Caco-2 (cell line): Measurements from ENCODE around the gene NPAS3. TPM values are rescaled to one million over a fixed set of nuclear protein-coding genes. Genes with fewer than 3 reads are reported as not detected.

ENCODE experiments used
- BruUV-seq: library from RNA; stranded (reverse); fragments of 400-500 nt; replicated peaks from 2 replicates; lab custom pipeline; 2021; lab: Mats Ljungman, UMichigan
- CTCF ChIA-PET: fragments of 300-600 bp; sonication (Branson Sonifier 250); formaldehyde crosslinking; loops from one replicate; lab custom pipeline; 2022; ENCODE audit warnings: antibody characterized with exemption; lab: Charles Lee
- POLR2A ChIA-PET: fragments of 300-600 bp; sonication (Branson Sonifier 250); formaldehyde crosslinking; loops from one replicate; lab custom pipeline; 2022; ENCODE audit warnings: antibody characterized with exemption; lab: Charles Lee
- DNase-seq, 2 experiments: peaks; one replicate each; pipeline versions ENCODE4 v3.0.0 to v3.0.0-alpha.2; 2020 to 2022
- H3K27me3 ChIP-seq: replicated peaks from 2 replicates; pipeline ENCODE4 v1.6.0; 2011; ENCODE audit warnings: low read length; ENCODE audit not compliant: control insufficient read depth, insufficient read depth
- H3K36me3 ChIP-seq: 2 replicates; pipeline ENCODE4 v1.5.1; 2011; ENCODE audit warnings: low read length; ENCODE audit not compliant: control insufficient read depth, insufficient read depth
- H3K4me1 ChIP-seq: fragments of 250-450 bp; sonication (Bioruptor Pico); 2 replicates; pipeline ENCODE4 v1.5.1; 2020; ENCODE audit warnings: mild to moderate bottlenecking
- H3K4me3 ChIP-seq: 2 replicates; pipeline ENCODE4 v1.5.1; 2011; ENCODE audit warnings: low read depth, mild to moderate bottlenecking, control low read depth, low read length
- H3K9me3 ChIP-seq: fragments of 250-450 bp; sonication (Bioruptor Pico); 2 replicates; pipeline ENCODE4 v1.5.1; 2020; ENCODE audit warnings: mild to moderate bottlenecking, moderate library complexity
- H3K27ac Mint-ChIP-seq: one replicate; pipeline ENCODE4 v1.8.0; 2022; ENCODE audit warnings: mixed read lengths; ENCODE audit not compliant: unreplicated experiment
- H3K27me3 Mint-ChIP-seq: one replicate; pipeline ENCODE4 v1.8.0; 2022; ENCODE audit warnings: mixed read lengths; ENCODE audit not compliant: insufficient read depth, unreplicated experiment
- H3K36me3 Mint-ChIP-seq: one replicate; pipeline ENCODE4 v1.8.0; 2022; ENCODE audit warnings: mild to moderate bottlenecking, mixed read lengths; ENCODE audit not compliant: insufficient read depth, unreplicated experiment
- H3K4me1 Mint-ChIP-seq: one replicate; pipeline ENCODE4 v1.8.0; 2022; ENCODE audit warnings: low read depth, mixed read lengths; ENCODE audit not compliant: unreplicated experiment
- H3K4me3 Mint-ChIP-seq: one replicate; pipeline ENCODE4 v1.8.0; 2022; ENCODE audit warnings: mild to moderate bottlenecking, moderate library complexity, mixed read lengths; ENCODE audit not compliant: unreplicated experiment
- H3K9me3 Mint-ChIP-seq: one replicate; pipeline ENCODE4 v1.8.0; 2022; ENCODE audit warnings: mixed read lengths; ENCODE audit not compliant: unreplicated experiment
- intact Hi-C: fragments of 100-400 bp; cut with micrococcal nuclease; formaldehyde crosslinking; loops from one replicate; pipeline ENCODE4 v1.10.0; 2022; ENCODE audit not compliant: unreplicated experiment
- total RNA-seq: library from RNA; stranded (reverse); gene quantifications from 2 replicates; pipeline ENCODE4 v1.2.3, GENCODE V29; 2022
- TF ChIP-seq, protein P1 (sequence below), 2 experiments: fragments of 200-600 bp in 1 of 2; IDR thresholded peaks; 1 replicate in 1 of 2; 2 replicates in 1 of 2; pipeline versions ENCODE4 v1.5.1 to v1.8.0; 2011 to 2022; ENCODE audit warnings: antibody characterized with exemption in 1 of 2, control low read depth in 1 of 2, inconsistent platforms in 1 of 2, low read depth in 1 of 2, low read length in 1 of 2, mild to moderate bottlenecking in 1 of 2, moderate library complexity in 1 of 2; ENCODE audit not compliant: insufficient read depth in 1 of 2, severe bottlenecking in 1 of 2, unreplicated experiment in 1 of 2

NPAS3 gene
- total RNA-seq, 1 experiment from 2014 or later: not detected

DNA sequence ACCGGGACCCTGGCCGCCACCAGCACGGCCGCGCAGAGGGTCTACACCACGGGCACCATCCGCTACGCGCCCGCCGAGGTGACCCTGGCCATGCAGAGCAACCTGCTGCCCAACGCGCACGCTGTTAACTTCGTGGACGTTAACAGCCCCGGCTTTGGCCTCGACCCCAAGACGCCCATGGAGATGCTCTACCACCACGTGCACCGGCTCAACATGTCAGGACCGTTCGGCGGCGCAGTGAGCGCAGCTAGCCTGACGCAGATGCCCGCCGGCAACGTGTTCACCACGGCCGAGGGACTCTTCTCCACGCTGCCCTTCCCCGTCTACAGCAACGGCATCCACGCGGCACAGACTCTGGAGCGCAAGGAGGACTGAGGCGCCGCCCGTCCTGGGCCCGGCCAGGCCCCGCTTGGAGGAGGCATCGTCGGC is 862.1 kb downstream of the NPAS3 start:
- H3K36me3 ChIP-seq: no peaks in the 10 kb centered on the region
- Mint-ChIP-seq H3K27ac (no peak overlapping the region), H3K36me3 (no peaks in the 10 kb centered on the region), H3K4me3 (no peak overlapping the region), H3K4me1 (no peaks in the 10 kb centered on the region), H3K27me3 (peaks cover 10% of the 10 kb centered on the region), H3K9me3 (no peaks in the 10 kb centered on the region)
- intact Hi-C loops: no loop called here
- H3K4me1 ChIP-seq: no peaks in the 10 kb centered on the region
- TF ChIP-seq, protein P1, sequence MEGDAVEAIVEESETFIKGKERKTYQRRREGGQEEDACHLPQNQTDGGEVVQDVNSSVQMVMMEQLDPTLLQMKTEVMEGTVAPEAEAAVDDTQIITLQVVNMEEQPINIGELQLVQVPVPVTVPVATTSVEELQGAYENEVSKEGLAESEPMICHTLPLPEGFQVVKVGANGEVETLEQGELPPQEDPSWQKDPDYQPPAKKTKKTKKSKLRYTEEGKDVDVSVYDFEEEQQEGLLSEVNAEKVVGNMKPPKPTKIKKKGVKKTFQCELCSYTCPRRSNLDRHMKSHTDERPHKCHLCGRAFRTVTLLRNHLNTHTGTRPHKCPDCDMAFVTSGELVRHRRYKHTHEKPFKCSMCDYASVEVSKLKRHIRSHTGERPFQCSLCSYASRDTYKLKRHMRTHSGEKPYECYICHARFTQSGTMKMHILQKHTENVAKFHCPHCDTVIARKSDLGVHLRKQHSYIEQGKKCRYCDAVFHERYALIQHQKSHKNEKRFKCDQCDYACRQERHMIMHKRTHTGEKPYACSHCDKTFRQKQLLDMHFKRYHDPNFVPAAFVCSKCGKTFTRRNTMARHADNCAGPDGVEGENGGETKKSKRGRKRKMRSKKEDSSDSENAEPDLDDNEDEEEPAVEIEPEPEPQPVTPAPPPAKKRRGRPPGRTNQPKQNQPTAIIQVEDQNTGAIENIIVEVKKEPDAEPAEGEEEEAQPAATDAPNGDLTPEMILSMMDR (IDR thresholded peaks at IDR 0.05; ENCODE audit: insufficient read depth in 1 of 2, low read depth in 1 of 2, low read length in 1 of 2, severe bottlenecking in 1 of 2, unreplicated experiment in 1 of 2): no peak
- DNase-seq: no peak
- no TSS peak for BruUV-seq
- no peak overlapping the region for H3K4me3 ChIP-seq
- H3K9me3 ChIP-seq: no peaks in the 10 kb centered on the region
- ChIA-PET CTCF (no interaction called here), POLR2A (no interaction called here)
- H3K27me3 ChIP-seq: no peaks in the 10 kb centered on the region

DNA sequence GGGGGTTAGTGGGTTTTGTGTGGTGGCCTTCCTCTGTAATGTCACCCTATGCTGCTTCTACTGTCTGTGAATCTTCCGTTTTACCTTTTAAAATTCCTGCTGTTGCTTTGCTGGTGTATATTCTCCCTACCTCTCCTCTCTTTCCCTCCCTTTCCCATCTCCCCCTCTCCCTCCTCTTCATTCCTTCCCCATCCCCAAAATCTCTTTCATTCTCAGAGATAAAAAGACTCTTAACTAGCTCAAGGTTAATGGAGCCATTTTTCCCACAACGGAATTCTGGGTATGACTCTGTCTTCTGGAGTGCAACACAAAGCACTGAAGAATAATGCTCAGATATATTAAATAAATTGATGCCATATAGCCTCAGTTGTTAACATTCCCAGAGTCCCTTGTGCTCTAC is 864.1 kb downstream of the NPAS3 start:
- no peak overlapping the region for H3K27ac Mint-ChIP-seq
- H3K36me3 Mint-ChIP-seq: no peaks in the 10 kb centered on the region
- CTCF ChIA-PET: interaction anchor here (1.1 kb wide), 1 partner anchor 10 kb away, joined by 4 read pairs; no protein-coding TSS in a partner anchor
- POLR2A ChIA-PET: no interaction called here
- no peaks in the 10 kb centered on the region for H3K9me3 Mint-ChIP-seq
- H3K36me3 ChIP-seq: no peaks in the 10 kb centered on the region
- intact Hi-C loops: no loop called here
- no peak overlapping the region for H3K4me3 Mint-ChIP-seq
- no peak overlapping the region for H3K4me3 ChIP-seq
- H3K27me3 Mint-ChIP-seq: peaks cover 7% of the 10 kb centered on the region
- H3K9me3 ChIP-seq: no peaks in the 10 kb centered on the region
- TF ChIP-seq, protein P1 (IDR thresholded peaks at IDR 0.05; ENCODE audit: insufficient read depth in 1 of 2, low read depth in 1 of 2, low read length in 1 of 2, severe bottlenecking in 1 of 2, unreplicated experiment in 1 of 2): no peak
- no peaks in the 10 kb centered on the region for H3K4me1 Mint-ChIP-seq
- no peak for DNase-seq
- no peaks in the 10 kb centered on the region for H3K4me1 ChIP-seq
- BruUV-seq: no TSS peak
- no peaks in the 10 kb centered on the region for H3K27me3 ChIP-seq

DNA sequence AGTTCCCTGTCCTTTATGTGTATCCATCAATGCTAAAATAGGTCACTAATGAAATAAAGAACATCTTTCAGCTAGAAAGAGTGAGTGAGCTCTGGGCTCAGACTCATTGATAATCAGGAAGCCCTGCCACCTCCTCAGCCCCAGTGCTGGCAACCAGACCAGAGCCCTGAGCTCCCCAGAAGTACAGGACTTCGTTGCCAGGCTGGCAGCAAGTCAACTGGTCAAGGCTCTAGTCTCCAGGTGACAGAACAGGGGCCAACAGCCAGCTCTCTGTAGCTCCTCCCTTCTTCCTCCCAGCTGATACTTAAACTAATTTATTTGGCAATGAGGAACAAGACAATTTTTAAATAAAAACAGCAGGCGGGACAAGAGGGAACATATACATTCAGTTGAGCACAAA is 866.9 kb downstream of the NPAS3 start:
- no peaks in the 10 kb centered on the region for H3K27me3 ChIP-seq
- H3K9me3 ChIP-seq: no peaks in the 10 kb centered on the region
- no peaks in the 10 kb centered on the region for H3K36me3 ChIP-seq
- intact Hi-C loops: no loop called here
- CTCF ChIA-PET: no interaction called here
- no peak overlapping the region for H3K4me3 Mint-ChIP-seq
- no peaks in the 10 kb centered on the region for H3K36me3 Mint-ChIP-seq
- H3K4me3 ChIP-seq: no peak overlapping the region
- TF ChIP-seq, protein P1 (IDR thresholded peaks at IDR 0.05; ENCODE audit: insufficient read depth in 1 of 2, low read depth in 1 of 2, low read length in 1 of 2, severe bottlenecking in 1 of 2, unreplicated experiment in 1 of 2): no peak
- no peak overlapping the region for H3K27ac Mint-ChIP-seq
- H3K4me1 ChIP-seq: no peaks in the 10 kb centered on the region
- no peaks in the 10 kb centered on the region for H3K4me1 Mint-ChIP-seq
- POLR2A ChIA-PET: no interaction called here
- no peaks in the 10 kb centered on the region for H3K9me3 Mint-ChIP-seq
- no peak for DNase-seq
- BruUV-seq: no TSS peak
- H3K27me3 Mint-ChIP-seq: peaks cover 7% of the 10 kb centered on the region
